Fibroblast of lung (primary cell): ENCODE data around the gene ARHGEF26.

Source experiments
- EZH2 ChIP-seq: IDR thresholded peaks from 2 replicates; pipeline ENCODE4 v1.5.1; 2012; ENCODE audit warnings: low read length, control low read depth, mild to moderate bottlenecking; ENCODE audit errors: missing control alignments
- TF ChIP-seq, protein P1 (sequence below), 2 donors: IDR thresholded peaks in 1 of 2; conservative IDR thresholded peaks in 1 of 2; 1 replicate in 1 of 2; 2 replicates in 1 of 2; pipeline ENCODE4 v1.5.1; 2011 to 2012; ENCODE audit warnings: low read length in 2 of 2, control low read depth in 1 of 2, inconsistent platforms in 1 of 2, low read depth in 1 of 2, mild to moderate bottlenecking in 1 of 2

DNA sequence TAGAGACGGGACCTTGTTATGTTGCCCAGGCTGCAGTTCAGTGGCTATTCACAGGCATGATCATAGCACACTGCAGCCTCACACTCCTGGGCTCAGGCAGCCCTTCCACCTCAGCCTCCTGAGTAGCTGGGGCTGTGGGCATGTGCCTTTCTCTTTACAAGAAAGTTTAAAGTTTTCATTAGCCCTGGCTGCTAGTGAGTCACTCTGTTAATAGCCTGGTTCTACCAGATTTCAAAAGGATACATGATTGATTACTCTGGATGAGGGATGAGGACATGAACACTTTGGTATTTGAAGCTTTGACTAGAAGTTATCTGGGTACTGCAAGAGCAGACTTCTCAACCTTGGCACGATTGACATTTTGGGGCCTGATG lies 108.0 kb downstream of the ARHGEF26 start:
- TF ChIP-seq, protein P1, sequence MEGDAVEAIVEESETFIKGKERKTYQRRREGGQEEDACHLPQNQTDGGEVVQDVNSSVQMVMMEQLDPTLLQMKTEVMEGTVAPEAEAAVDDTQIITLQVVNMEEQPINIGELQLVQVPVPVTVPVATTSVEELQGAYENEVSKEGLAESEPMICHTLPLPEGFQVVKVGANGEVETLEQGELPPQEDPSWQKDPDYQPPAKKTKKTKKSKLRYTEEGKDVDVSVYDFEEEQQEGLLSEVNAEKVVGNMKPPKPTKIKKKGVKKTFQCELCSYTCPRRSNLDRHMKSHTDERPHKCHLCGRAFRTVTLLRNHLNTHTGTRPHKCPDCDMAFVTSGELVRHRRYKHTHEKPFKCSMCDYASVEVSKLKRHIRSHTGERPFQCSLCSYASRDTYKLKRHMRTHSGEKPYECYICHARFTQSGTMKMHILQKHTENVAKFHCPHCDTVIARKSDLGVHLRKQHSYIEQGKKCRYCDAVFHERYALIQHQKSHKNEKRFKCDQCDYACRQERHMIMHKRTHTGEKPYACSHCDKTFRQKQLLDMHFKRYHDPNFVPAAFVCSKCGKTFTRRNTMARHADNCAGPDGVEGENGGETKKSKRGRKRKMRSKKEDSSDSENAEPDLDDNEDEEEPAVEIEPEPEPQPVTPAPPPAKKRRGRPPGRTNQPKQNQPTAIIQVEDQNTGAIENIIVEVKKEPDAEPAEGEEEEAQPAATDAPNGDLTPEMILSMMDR (conservative IDR thresholded peaks at IDR 0.05 in 1 of 2, IDR thresholded peaks at IDR 0.05 in 1 of 2; ENCODE audit: low read depth in 1 of 2, low read length in 2 of 2), result no peak
- no peak for TF ChIP-seq EZH2
